Right atrium auricular region (tissue), 2 donors: Measurements from ENCODE around the gene MARK1. TPM values are rescaled to one million over a fixed set of nuclear protein-coding genes. Genes with fewer than 3 reads are reported as not detected.

Experiments
- DNase-seq: peaks from one replicate; pipeline ENCODE4 v3.0.0-alpha.2; 2019; ENCODE audit warnings: low spot score
- H3K27ac ChIP-seq, 2 donors: fragments of 200-600 bp; sonication (generic); 1 replicate in 1 of 2; 2 replicates in 1 of 2; pipeline ENCODE4 v1.5.1; 2016 to 2019
- H3K27me3 ChIP-seq, 2 donors: fragments of 200-600 bp; sonication (generic); one replicate each; pipeline versions ENCODE4 v1.5.1 to v1.6.0; 2017 to 2019
- H3K36me3 ChIP-seq: fragments of 200-600 bp; sonication (generic); one replicate; pipeline ENCODE4 v1.5.1; 2016
- H3K4me1 ChIP-seq, 2 donors: fragments of 200-600 bp; sonication (generic); one replicate each; pipeline versions ENCODE4 v1.5.1 to v1.6.0; 2017 to 2019
- H3K4me3 ChIP-seq, 2 donors: fragments of 200-600 bp; sonication (generic); 1 replicate in 1 of 2; 2 replicates in 1 of 2; pipeline ENCODE4 v1.5.1; 2017 to 2019; ENCODE audit warnings: mild to moderate bottlenecking in 1 of 2, moderate library complexity in 1 of 2
- H3K9me3 ChIP-seq, 2 donors: fragments of 200-600 bp; sonication (generic); one replicate each; pipeline ENCODE4 v1.5.1; 2019
- CTCF ChIP-seq, 2 donors: fragments of 200-600 bp; sonication (generic); IDR thresholded peaks; one replicate each; pipeline ENCODE4 v1.5.1; 2019; ENCODE audit warnings: antibody characterized with exemption in 2 of 2
- total RNA-seq, 2 donors: library from RNA; depleted of rRNA; stranded (reverse); fragments of >200 nt; gene quantifications; one replicate each; pipeline ENCODE4 v1.1.0, GENCODE V29; 2016

MARK1 gene
- total RNA-seq, 2 donors from 2014 or later, result 12.5 to 20.0 TPM

- TF ChIP-seq CTCF (IDR thresholded peaks at IDR 0.05), result no peak
- H3K9me3 ChIP-seq, result no peaks in the 10 kb centered on the region
- H3K27ac ChIP-seq, result no peak overlapping the region
- peaks cover 0 to 7% of the 10 kb centered on the region in 2 donors for H3K4me1 ChIP-seq
- H3K36me3 ChIP-seq, result no peaks in the 10 kb centered on the region
- H3K27me3 ChIP-seq, result no peaks in the 10 kb centered on the region
- no peak for DNase-seq
- H3K4me3 ChIP-seq, result no peak overlapping the region
Measured at GRCh38 chr1:220552672-220553260, 24.8 kb downstream of the MARK1 start.

GRCh38 chr1:220556641-220557040 is 28.7 kb downstream of the MARK1 start:
- no peak overlapping the region for H3K4me3 ChIP-seq
- no peak overlapping the region for H3K27ac ChIP-seq
- no peaks in the 10 kb centered on the region for H3K4me1 ChIP-seq
- H3K36me3 ChIP-seq, result no peaks in the 10 kb centered on the region
- H3K27me3 ChIP-seq, result no peaks in the 10 kb centered on the region
- DNase-seq, result no peak
- no peak for TF ChIP-seq CTCF (IDR thresholded peaks at IDR 0.05)
- H3K9me3 ChIP-seq, result no peaks in the 10 kb centered on the region

- Histone ChIP-seq H3K36me3 (no peaks in the 10 kb centered on the region), H3K4me1 (peaks cover 0 to 18% of the 10 kb centered on the region in 2 donors), H3K4me3 (no peak overlapping the region), H3K9me3 (no peaks in the 10 kb centered on the region), H3K27me3 (no peaks in the 10 kb centered on the region), H3K27ac (no peak overlapping the region)
- DNase-seq, result no peak
- no peak for TF ChIP-seq CTCF (IDR thresholded peaks at IDR 0.05)
Measured at GRCh38 chr1:220563564-220563963, 35.6 kb downstream of the MARK1 start.

GRCh38 chr1:220564216-220564615 is 36.3 kb downstream of the MARK1 start:
- Histone ChIP-seq H3K36me3 (no peaks in the 10 kb centered on the region), H3K27me3 (no peaks in the 10 kb centered on the region), H3K4me3 (no peak overlapping the region), H3K4me1 (peaks cover 0 to 18% of the 10 kb centered on the region in 2 donors), H3K27ac (no peak overlapping the region), H3K9me3 (no peaks in the 10 kb centered on the region)
- TF ChIP-seq CTCF (IDR thresholded peaks at IDR 0.05), result no peak
- no peak for DNase-seq

- no peak overlapping the region for H3K27ac ChIP-seq
- TF ChIP-seq CTCF (IDR thresholded peaks at IDR 0.05), result no peak
Measured at GRCh38 chr1:220565670-220566069, 37.7 kb downstream of the MARK1 start.

GRCh38 chr1:220566869-220567268 is 38.9 kb downstream of the MARK1 start:
- DNase-seq, result no peak
- no peaks in the 10 kb centered on the region for H3K36me3 ChIP-seq
- no peaks in the 10 kb centered on the region for H3K27me3 ChIP-seq
- no peaks in the 10 kb centered on the region for H3K9me3 ChIP-seq
- no peak overlapping the region for H3K27ac ChIP-seq
- no peak for TF ChIP-seq CTCF (IDR thresholded peaks at IDR 0.05)
- no peak overlapping the region for H3K4me3 ChIP-seq
- peaks cover 0 to 18% of the 10 kb centered on the region in 2 donors for H3K4me1 ChIP-seq

More at GRCh38 chr1:220565670-220566069, 37.7 kb downstream of the MARK1 start:
- Histone ChIP-seq H3K4me1 (peaks cover 0 to 18% of the 10 kb centered on the region in 2 donors), H3K36me3 (no peaks in the 10 kb centered on the region), H3K27me3 (no peaks in the 10 kb centered on the region), H3K9me3 (no peaks in the 10 kb centered on the region), H3K4me3 (no peak overlapping the region)
- no peak for DNase-seq
